Right lobe of liver (tissue), 6 donors: Measurements from ENCODE around the gene GLDN. TPM values are rescaled to one million over a fixed set of nuclear protein-coding genes. Genes with fewer than 3 reads are reported as not detected.

ENCODE experiments used
- ATAC-seq, 4 donors: fragments of 200-7000 bp; cut with Tn5 transposase; one replicate each; pipeline ENCODE4 v1.9.1; 2020; ENCODE audit warnings: mild to moderate bottlenecking in 4 of 4, moderate library complexity in 4 of 4
- DNase-seq, 3 donors: peaks; one replicate each; pipeline ENCODE4 v3.0.0-alpha.2; 2020
- H3K27ac ChIP-seq, 3 donors: fragments of 200-600 bp; one replicate each; pipeline ENCODE4 v1.8.0; 2022
- H3K27me3 ChIP-seq, 2 donors: fragments of 200-600 bp; one replicate each; pipeline ENCODE4 v1.8.0; 2022
- H3K36me3 ChIP-seq, 4 donors: fragments of 200-600 bp; sonication (generic) in 1 of 4; one replicate each; pipeline versions ENCODE4 v1.5.1 to v1.8.0; 2017 to 2022; ENCODE audit warnings: control low read depth in 1 of 4
- H3K4me1 ChIP-seq, 4 donors: fragments of 200-600 bp; sonication (generic) in 1 of 4; one replicate each; pipeline versions ENCODE4 v1.5.1 to v1.8.0; 2017 to 2022; ENCODE audit warnings: control low read depth in 1 of 4
- H3K4me3 ChIP-seq, 3 donors: fragments of 200-600 bp; one replicate each; pipeline ENCODE4 v1.8.0; 2022
- H3K9me3 ChIP-seq, 4 donors: fragments of 200-600 bp; sonication (generic) in 1 of 4; one replicate each; pipeline versions ENCODE4 v1.5.1 to v1.8.0; 2017 to 2022; ENCODE audit warnings: control low read depth in 1 of 4
- POLR2A ChIP-seq: fragments of 450-650 bp; IDR thresholded peaks from one replicate; pipeline ENCODE4 v1.6.1; 2017; ENCODE audit warnings: antibody characterized with exemption, mild to moderate bottlenecking
- WGBS: methylation state at CpG from one replicate; pipeline ENCODE4 v1.1.6; 2018; ENCODE audit warnings: low coverage, low lambda C conversion rate; ENCODE audit not compliant: insufficient coverage; ENCODE audit errors: missing lambda C conversion rate; 5-methylcytosine and 5-hydroxymethylcytosine counted together
- intact Hi-C, 2 donors: fragments of 100-400 bp; cut with DNase I; formaldehyde crosslinking; loops; one replicate each; pipeline versions ENCODE4 v1.11.2 to v1.14.1; 2022
- total RNA-seq, 6 experiments: library from RNA; depleted of rRNA in 2 of 6; stranded (reverse); fragments of >200 nt in 2 of 6; fragmentation: NEBNext Ultra II Directional in 3 of 6; extraction: Animal tissue kit (Norgen Biotek cat#: 25700) in 3 of 6; gene quantifications; one replicate each; pipeline versions ENCODE4 v1.1.0 to v1.2.4, GENCODE V29; 2016 to 2023
- TF ChIP-seq, protein P1 (sequence below), 4 donors: fragments of 200-600 bp in 3 of 4; fragments of 450-650 bp in 1 of 4; IDR thresholded peaks; one replicate each; pipeline versions ENCODE4 v1.5.1 to v1.8.0; 2016 to 2022; ENCODE audit warnings: antibody characterized with exemption in 4 of 4, mild to moderate bottlenecking in 2 of 4
- donor health status: DM: no; HTN: yes; CAD: no.
- donor health status: DM: no; HTN: no; CAD: no.
- donor health status: DM: no; HTN: no; CAD: no.
- donor health status: DM: no; HTN: yes; CAD: no.
- donor health status: DM: no; HTN: yes; CAD: no.

The GLDN gene
- total RNA-seq, 6 experiments from 2014 or later: 0.18 to 0.81 (median 0.43) TPM

DNA sequence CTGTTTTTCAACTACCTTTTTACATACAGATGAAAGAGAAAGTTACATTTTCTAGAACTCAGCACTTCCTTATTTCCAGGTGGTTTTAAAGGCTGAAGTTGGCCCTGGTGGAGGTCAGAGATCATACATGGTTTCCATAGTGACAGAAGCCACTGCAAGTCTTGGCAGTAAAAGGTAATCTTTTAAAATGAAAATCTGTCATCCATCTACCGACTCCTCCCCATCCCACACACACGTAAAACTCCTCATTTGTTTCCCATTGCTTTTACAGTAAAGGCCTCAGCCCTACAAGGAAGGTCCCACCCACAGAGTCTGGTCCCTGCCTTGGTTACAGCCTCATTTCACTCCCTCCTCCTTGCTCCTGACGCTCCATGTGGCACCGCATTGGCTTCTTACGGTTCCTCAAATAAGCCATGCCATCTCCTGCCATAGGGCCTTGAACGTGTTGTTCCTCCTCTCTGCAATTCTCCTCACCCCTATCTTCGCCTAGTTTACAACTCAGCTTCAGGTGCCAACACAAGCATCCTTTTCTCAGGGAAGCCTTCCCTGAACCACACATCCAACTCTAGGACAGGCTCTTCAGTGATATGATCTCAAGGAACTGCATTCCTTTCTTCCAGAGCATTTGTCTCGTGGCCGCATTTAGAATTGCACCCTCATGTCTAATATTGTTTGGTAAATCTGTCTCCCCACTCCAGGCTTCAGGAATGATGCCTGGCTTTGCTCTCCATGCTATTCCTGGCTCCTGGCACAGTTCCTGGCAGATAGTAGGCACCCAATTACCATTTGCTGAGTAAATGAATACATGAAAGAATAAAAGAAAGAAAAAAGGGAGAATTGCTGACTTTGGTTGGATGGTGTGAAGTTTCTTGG is 5.7 kb upstream of the GLDN start:
- H3K27me3 ChIP-seq: no peaks in the 10 kb centered on the region
- H3K27ac ChIP-seq: no peak overlapping the region
- no peaks in the 10 kb centered on the region for H3K36me3 ChIP-seq
- intact Hi-C loops: no loop called here
- ATAC-seq (no peak), DNase-seq (no peak)
- WGBS: 78% methylated on average over 9 of the region's 9 CpGs
- no peaks in the 10 kb centered on the region for H3K9me3 ChIP-seq
- no peaks in the 10 kb centered on the region for H3K4me1 ChIP-seq
- no peak overlapping the region for H3K4me3 ChIP-seq
- TF ChIP-seq, protein P1, sequence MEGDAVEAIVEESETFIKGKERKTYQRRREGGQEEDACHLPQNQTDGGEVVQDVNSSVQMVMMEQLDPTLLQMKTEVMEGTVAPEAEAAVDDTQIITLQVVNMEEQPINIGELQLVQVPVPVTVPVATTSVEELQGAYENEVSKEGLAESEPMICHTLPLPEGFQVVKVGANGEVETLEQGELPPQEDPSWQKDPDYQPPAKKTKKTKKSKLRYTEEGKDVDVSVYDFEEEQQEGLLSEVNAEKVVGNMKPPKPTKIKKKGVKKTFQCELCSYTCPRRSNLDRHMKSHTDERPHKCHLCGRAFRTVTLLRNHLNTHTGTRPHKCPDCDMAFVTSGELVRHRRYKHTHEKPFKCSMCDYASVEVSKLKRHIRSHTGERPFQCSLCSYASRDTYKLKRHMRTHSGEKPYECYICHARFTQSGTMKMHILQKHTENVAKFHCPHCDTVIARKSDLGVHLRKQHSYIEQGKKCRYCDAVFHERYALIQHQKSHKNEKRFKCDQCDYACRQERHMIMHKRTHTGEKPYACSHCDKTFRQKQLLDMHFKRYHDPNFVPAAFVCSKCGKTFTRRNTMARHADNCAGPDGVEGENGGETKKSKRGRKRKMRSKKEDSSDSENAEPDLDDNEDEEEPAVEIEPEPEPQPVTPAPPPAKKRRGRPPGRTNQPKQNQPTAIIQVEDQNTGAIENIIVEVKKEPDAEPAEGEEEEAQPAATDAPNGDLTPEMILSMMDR (IDR thresholded peaks at IDR 0.05): no peak
- TF ChIP-seq POLR2A: no peak

DNA sequence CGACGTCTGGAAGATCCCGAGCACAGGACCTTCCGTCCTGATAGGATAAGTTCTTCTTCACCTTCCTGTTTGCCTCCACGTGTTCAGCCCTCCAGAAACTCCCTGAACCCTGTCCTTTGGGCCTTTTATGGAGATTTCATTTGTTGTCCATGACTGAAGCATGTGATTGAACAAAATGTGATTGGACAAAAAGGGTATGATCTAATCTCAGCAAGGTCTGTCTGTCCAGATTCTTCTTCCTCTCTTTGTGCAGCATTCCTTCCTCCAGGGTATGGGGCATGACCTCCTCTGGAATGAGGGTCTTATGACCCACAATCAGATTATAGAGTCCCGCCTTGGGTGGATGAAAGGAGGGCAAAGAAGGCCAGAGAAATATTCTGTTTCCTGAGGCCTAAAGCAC is 3.0 kb upstream of the GLDN start, which contains the start of gene CYP19A1:
TSS of gene CYP19A1 (minus strand) at position 101 of the 400 bp plus-strand sequence. CDS start 95,684 bp downstream, outside the sequence.
- Histone ChIP-seq H3K4me1 (peaks cover 0 to 6% (median 0%) of the 10 kb centered on the region in 4 donors), H3K9me3 (no peaks in the 10 kb centered on the region), H3K4me3 (no peak within 1 kb of the TSS), H3K27me3 (no peaks in the 10 kb centered on the region), H3K36me3 (no peaks in the 10 kb centered on the region), H3K27ac (no peak within 1 kb of the TSS)
- WGBS: 48% methylated on average over 3 of the region's 6 CpGs
- ATAC-seq (no peak), DNase-seq (no peak)
- intact Hi-C loops: no loop called here
- TF ChIP-seq, protein P1 (IDR thresholded peaks at IDR 0.05): no peak
- no peak for TF ChIP-seq POLR2A

DNA sequence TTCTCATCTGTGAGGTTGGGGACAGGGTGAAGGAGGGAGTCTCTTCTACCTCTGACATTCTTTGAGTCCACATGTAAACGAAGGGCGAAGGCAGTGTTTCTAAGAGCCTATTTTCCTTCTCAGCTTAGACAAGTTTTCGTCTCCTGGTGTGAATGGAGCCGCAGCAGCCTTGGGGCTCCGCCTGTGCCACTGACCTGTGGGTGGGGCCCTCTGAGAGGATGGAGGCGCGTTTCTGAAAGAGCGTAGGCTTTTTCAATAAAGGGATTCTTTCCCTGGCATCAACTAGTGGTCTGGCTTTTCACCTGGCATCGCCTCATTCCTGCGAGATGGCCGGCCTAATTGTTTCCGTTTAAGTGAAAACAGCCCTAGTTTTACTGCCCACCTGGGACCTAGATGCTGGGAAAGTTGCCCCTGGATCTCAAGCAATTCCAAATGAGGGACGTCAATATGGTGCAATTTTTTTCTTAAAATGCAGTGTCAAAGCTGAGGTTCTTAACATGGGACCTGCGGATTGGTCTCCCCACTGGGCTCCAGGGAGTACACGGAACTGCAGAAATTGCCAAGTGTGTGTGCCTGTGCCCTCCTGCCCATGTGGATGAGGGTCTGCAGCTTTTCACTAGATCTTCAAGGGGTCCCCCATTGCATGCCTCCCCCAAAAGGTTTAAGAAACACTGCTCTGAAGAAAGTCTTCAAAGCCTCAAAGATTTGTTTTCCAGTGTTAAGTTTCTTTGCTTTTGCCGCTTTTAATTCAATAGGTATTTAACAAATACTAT is 958 bp downstream of the GLDN start:
- TF ChIP-seq POLR2A: no peak
- TF ChIP-seq, protein P1 (IDR thresholded peaks at IDR 0.05): no peak
- DNase-seq (no peak), ATAC-seq (no peak)
- WGBS: 70% methylated on average over 6 of the region's 16 CpGs
- Histone ChIP-seq H3K27me3 (no peaks in the 10 kb centered on the region), H3K9me3 (no peaks in the 10 kb centered on the region), H3K4me1 (peaks cover 0 to 6% (median 0%) of the 10 kb centered on the region in 4 donors), H3K27ac (no peak overlapping the region), H3K36me3 (no peaks in the 10 kb centered on the region), H3K4me3 (no peak overlapping the region)
- intact Hi-C loops: no loop called here

DNA sequence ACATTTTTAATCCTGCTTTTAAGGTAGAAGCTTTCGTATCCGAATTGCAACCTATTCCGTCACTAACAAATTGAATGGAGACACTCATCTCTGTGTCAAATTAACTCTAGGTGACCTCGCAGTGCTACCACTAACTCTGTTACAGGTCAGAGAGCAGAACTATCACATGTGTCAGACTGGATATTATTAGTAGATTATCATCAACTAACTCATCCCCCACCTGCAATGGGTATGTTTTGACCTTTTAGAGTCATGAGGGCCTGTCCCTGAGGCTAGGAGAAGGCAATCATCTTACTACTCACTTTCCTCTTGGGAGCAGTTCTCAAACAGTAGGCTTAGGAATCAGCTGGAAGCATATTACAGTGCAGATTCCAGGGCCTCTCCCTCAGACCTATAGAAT is 2.0 kb downstream of the GLDN start:
- ATAC-seq (no peak), DNase-seq (no peak)
- H3K9me3 ChIP-seq: no peaks in the 10 kb centered on the region
- no peak overlapping the region for H3K27ac ChIP-seq
- intact Hi-C loops: no loop called here
- H3K27me3 ChIP-seq: no peaks in the 10 kb centered on the region
- peaks cover 0 to 6% (median 0%) of the 10 kb centered on the region in 4 donors for H3K4me1 ChIP-seq
- TF ChIP-seq, protein P1 (IDR thresholded peaks at IDR 0.05): no peak
- no peak for TF ChIP-seq POLR2A
- no peaks in the 10 kb centered on the region for H3K36me3 ChIP-seq
- no peak overlapping the region for H3K4me3 ChIP-seq
- WGBS: 85% methylated on average over 4 of the region's 4 CpGs
